ENCODE results near the gene PVALEF. TPM values are rescaled to one million over a fixed set of nuclear protein-coding genes. Genes with fewer than 3 reads are reported as not detected.

The PVALEF gene
- total RNA-seq, 4 donors from 2014 or later, result not detected

DNA sequence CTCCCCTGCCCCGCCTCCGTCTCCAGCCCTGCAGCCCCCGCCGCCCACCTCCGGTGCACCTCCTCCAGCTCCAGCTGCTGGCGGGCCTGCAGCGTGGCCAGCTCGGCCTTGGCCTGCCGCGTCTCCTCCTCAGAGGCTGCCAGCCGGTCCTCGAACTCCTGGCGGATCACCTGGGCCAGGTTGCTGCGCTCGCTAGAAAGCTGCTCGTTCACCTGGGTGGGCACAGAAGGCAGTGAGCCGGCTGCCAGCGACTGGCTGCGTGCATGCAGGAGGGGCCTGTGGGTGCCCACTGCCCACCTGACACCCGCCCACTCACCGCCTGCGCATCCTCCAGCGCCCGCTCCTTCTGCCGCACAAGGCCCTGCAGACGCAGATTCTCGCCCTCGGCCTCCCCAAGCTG is 25.3 kb downstream of the PVALEF start:
- Histone ChIP-seq H3K4me3 (no peak overlapping the region), H3K9me3 (no peaks in the 10 kb centered on the region), H3K4me1 (no peaks in the 10 kb centered on the region), H3K36me3 (no peaks in the 10 kb centered on the region), H3K27ac (no peak overlapping the region), H3K27me3 (no peaks in the 10 kb centered on the region)
- intact Hi-C loops (cut with DNase I; ENCODE audit: low total_unique reads) (no loop called here), in situ Hi-C loops (cut with MboI; ENCODE audit: low sequenced_read_pairs in 4 of 4) (no loop called here)
- TF ChIP-seq, protein P1, sequence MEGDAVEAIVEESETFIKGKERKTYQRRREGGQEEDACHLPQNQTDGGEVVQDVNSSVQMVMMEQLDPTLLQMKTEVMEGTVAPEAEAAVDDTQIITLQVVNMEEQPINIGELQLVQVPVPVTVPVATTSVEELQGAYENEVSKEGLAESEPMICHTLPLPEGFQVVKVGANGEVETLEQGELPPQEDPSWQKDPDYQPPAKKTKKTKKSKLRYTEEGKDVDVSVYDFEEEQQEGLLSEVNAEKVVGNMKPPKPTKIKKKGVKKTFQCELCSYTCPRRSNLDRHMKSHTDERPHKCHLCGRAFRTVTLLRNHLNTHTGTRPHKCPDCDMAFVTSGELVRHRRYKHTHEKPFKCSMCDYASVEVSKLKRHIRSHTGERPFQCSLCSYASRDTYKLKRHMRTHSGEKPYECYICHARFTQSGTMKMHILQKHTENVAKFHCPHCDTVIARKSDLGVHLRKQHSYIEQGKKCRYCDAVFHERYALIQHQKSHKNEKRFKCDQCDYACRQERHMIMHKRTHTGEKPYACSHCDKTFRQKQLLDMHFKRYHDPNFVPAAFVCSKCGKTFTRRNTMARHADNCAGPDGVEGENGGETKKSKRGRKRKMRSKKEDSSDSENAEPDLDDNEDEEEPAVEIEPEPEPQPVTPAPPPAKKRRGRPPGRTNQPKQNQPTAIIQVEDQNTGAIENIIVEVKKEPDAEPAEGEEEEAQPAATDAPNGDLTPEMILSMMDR (IDR thresholded peaks at IDR 0.05 in 4 of 5, conservative IDR thresholded peaks at IDR 0.05 in 1 of 5), result no peak
- no peak for TF ChIP-seq POLR2A (IDR thresholded peaks at IDR 0.05)
- ATAC-seq (no peak), DNase-seq (no peak)

DNA sequence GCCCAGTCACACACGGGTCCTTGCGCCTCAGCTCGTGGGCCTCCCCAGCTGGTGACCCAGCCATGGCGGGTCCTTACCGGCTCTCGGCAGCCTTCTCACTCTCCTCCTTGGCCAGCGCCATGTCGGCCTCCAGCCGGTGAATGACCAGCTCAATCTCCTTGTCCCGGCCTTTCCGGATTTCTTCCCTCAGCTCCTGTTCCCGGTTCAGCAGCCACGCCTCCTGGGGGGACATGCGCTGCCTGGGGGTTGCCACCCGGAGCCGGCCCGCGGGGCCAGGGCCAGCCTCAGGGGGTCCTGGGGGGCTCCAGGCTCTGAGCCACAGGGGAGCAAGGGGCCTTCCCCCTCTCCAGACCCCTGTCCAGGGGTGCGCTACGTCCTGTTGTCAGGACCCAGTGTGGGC is 25.8 kb downstream of the PVALEF start:
- H3K27me3 ChIP-seq, result no peaks in the 10 kb centered on the region
- ATAC-seq (no peak), DNase-seq (no peak)
- H3K4me1 ChIP-seq, result no peaks in the 10 kb centered on the region
- in situ Hi-C loops (cut with MboI; ENCODE audit: low sequenced_read_pairs in 4 of 4), result no loop called here
- no peak overlapping the region for H3K4me3 ChIP-seq
- no peaks in the 10 kb centered on the region for H3K36me3 ChIP-seq
- intact Hi-C loops (cut with DNase I; ENCODE audit: low total_unique reads), result no loop called here
- no peak overlapping the region for H3K27ac ChIP-seq
- no peak for TF ChIP-seq POLR2A (IDR thresholded peaks at IDR 0.05)
- H3K9me3 ChIP-seq, result no peaks in the 10 kb centered on the region

DNA sequence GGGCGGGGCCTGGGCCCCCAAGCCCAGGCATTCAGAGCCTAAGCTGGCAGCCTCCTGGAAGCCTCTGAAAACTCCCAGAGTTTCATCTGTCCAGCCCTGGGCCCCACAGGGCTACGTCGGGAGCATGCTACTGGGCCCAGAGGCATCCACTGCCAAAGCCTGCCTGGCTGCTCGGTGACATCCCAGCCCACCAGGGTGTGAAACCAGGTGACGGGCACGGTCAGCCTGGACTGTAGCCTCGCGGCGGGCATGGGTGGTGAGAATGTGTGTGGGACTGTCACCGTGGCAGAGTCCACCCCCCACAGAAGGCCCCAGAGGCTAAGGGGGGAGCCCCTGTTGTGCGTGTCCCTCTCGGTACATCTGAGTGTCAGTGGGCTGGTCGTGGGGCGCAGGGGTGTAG is 26.3 kb downstream of the PVALEF start:
- H3K27ac ChIP-seq, result no peak overlapping the region
- no peak overlapping the region for H3K4me3 ChIP-seq
- no peaks in the 10 kb centered on the region for H3K4me1 ChIP-seq
- ATAC-seq (no peak), DNase-seq (no peak)
- H3K9me3 ChIP-seq, result no peaks in the 10 kb centered on the region
- intact Hi-C loops (cut with DNase I; ENCODE audit: low total_unique reads) (no loop called here), in situ Hi-C loops (cut with MboI; ENCODE audit: low sequenced_read_pairs in 4 of 4) (no loop called here)
- no peaks in the 10 kb centered on the region for H3K36me3 ChIP-seq
- no peak for TF ChIP-seq POLR2A (IDR thresholded peaks at IDR 0.05)
- TF ChIP-seq, protein P1 (IDR thresholded peaks at IDR 0.05 in 4 of 5, conservative IDR thresholded peaks at IDR 0.05 in 1 of 5), result no peak
- H3K27me3 ChIP-seq, result no peaks in the 10 kb centered on the region

DNA sequence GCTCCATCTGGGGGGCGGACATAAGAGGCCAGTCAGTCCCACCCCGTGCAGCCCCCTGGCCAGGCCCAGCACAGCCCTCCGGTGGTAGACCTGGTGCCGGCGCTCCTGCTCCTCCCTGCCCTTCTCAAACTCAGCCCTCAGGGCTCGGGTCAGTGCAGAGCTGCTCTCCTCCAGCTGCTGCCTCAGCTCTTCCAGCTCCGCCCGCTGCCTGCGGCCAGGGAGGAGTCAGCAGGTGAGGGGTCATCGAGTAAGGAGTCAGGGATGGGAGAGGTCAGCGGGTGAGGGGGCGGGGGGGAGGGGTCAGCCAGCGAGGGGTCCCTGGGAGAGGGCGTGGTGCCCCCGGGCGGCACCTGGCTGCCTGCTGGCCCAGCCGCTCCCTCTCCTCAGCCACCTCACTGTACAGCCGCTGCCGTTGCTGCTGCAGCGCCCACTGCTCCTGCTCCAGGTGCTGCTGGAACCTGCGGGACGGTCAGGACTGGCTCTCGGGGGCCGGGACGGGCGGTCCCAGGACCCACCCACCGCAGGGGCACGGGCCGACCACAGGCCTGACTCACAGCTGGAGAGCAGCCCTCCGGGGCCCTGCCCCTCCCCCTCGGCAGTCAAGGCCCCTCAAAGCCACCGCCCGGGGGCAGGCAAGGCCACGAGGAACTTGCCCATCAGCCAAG is 27.2 kb downstream of the PVALEF start:
- H3K4me1 ChIP-seq, result no peaks in the 10 kb centered on the region
- TF ChIP-seq, protein P1 (IDR thresholded peaks at IDR 0.05 in 4 of 5, conservative IDR thresholded peaks at IDR 0.05 in 1 of 5), result no peak
- no peak for TF ChIP-seq POLR2A (IDR thresholded peaks at IDR 0.05)
- H3K9me3 ChIP-seq, result no peaks in the 10 kb centered on the region
- no peak for DNase-seq
- H3K4me3 ChIP-seq, result no peak overlapping the region
- H3K27ac ChIP-seq, result no peak overlapping the region
- in situ Hi-C loops (cut with MboI; ENCODE audit: low sequenced_read_pairs in 4 of 4), result no loop called here
- no peak for ATAC-seq
- H3K27me3 ChIP-seq, result no peaks in the 10 kb centered on the region
- intact Hi-C loops (cut with DNase I; ENCODE audit: low total_unique reads), result no loop called here
- H3K36me3 ChIP-seq, result no peaks in the 10 kb centered on the region

DNA sequence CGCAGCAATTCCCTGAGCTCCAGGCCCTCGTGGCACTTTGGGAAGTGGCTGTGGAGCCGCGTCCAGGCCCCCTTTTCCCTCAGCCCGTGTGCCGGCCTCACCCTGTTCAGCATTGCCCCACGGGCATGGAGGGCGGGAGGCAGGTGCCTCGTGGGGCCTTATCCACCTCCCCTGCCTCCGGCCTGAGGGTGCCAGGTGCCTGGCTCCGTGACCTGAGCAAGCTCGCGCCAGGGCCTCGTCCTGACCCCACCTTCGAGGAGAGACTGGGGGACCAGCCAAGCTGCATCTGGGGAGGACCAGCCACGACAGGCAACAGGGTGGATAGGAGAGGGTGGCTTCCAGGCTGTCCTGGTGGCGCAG is 27.7 kb downstream of the PVALEF start:
- DNase-seq (no peak), ATAC-seq (no peak)
- Histone ChIP-seq H3K4me3 (no peak overlapping the region), H3K4me1 (no peaks in the 10 kb centered on the region), H3K27me3 (no peaks in the 10 kb centered on the region), H3K36me3 (no peaks in the 10 kb centered on the region), H3K27ac (no peak overlapping the region), H3K9me3 (no peaks in the 10 kb centered on the region)
- TF ChIP-seq, protein P1 (IDR thresholded peaks at IDR 0.05 in 4 of 5, conservative IDR thresholded peaks at IDR 0.05 in 1 of 5), result no peak
- TF ChIP-seq POLR2A (IDR thresholded peaks at IDR 0.05), result no peak
- intact Hi-C loops (cut with DNase I; ENCODE audit: low total_unique reads), result no loop called here
- in situ Hi-C loops (cut with MboI; ENCODE audit: low sequenced_read_pairs in 4 of 4), result no loop called here
